HL-60/S4 treated with retinoic acid at 250 ng/mL for 4 days and 3 days (cell line): ENCODE results near the gene IWS1.
"Not testable (repeated sequence)": the region's sequence is repeated elsewhere in the genome, so short reads cannot be mapped to it uniquely, and the experiment has no call there.

ENCODE experiments used
- in situ Hi-C: fragments of 300-500 bp; cut with MboI; formaldehyde crosslinking; loops from 2 replicates; pipeline ENCODE4 v1.7.0; 2022; ENCODE audit warnings: low sequenced_read_pairs

The IWS1 gene

GRCh38 chr2:127463155-127463991 is 62.9 kb downstream of the IWS1 start:
- in situ Hi-C loops: no loop called here

DNA sequence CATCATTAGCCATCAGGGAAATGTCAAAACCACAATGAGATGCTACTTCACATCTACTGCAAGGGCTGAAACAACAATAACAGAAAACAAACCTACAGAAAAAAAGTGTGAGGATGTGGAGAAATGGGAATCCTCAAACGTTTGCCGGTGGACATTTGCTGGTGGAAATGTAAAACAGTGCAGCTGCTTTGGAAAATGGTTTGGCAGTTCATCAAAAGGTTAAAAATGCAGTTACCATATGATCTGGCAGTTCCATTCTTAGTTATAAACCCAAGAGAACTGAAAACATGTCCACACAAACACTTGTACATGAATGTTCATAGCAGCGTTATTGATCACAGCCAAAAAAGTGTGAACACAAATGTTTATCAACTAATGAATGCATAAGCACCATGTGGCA is 63.8 kb downstream of the IWS1 start:
- in situ Hi-C loops: no loop called here

- in situ Hi-C loops: no loop called here
These were observed 69.3 kb downstream of the IWS1 start for GRCh38 chr2:127456960-127457359.

GRCh38 chr2:127455566-127456493 is 70.5 kb downstream of the IWS1 start:
- in situ Hi-C loops: no loop called here

- in situ Hi-C loops: no loop called here
These were observed 71.4 kb downstream of the IWS1 start for GRCh38 chr2:127454595-127455565.

GRCh38 chr2:127453392-127454171 is 72.7 kb downstream of the IWS1 start:
- in situ Hi-C loops: no loop called here

- in situ Hi-C loops: no loop called here
These were observed 73.3 kb downstream of the IWS1 start for GRCh38 chr2:127453013-127453391.

- in situ Hi-C loops: not testable (repeated sequence)
These were observed 73.9 kb downstream of the IWS1 start for GRCh38 chr2:127452423-127452822.

- in situ Hi-C loops: no loop called here
These were observed 74.3 kb downstream of the IWS1 start for GRCh38 chr2:127451981-127452380.

DNA sequence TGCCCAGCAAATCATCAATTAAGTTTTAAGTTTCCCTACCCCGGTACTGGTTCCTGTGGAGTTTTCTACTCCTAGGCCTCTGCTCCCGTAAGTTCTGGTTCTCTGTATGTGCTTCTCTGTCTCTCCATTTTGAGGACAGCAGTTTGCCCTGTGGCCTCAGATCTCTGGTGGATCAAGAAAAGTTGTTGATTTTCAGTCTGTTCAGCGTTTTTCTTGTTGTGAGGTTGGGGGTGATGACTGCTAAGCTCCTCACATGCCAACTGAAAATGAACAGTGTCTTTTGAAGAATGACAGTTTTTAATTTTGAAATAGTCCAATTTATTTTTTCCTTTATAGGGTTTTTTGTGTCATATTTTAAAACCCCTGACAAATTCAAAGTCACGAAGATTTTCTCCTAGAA is 76.4 kb downstream of the IWS1 start:
- in situ Hi-C loops: no loop called here

DNA sequence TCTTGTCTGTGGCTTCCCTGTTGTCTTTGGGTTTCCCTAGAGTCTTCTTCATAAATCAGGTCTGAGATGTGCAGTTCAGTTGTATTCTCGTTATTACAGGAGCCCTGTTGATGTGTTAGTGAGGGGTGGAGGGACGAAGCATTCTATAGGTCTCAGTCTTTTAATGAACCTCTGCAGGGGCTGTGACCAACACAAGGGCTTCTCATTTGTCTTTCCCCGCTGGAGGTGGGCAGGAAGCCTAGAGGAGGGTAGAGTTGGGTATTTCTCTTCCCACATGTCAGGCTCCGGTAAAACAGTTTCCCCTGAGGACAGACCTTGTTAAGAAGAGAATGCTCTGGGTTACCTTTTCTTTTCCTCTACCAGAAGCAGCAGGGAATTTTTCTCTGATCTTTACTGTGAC is 76.9 kb downstream of the IWS1 start:
- in situ Hi-C loops: no loop called here

DNA sequence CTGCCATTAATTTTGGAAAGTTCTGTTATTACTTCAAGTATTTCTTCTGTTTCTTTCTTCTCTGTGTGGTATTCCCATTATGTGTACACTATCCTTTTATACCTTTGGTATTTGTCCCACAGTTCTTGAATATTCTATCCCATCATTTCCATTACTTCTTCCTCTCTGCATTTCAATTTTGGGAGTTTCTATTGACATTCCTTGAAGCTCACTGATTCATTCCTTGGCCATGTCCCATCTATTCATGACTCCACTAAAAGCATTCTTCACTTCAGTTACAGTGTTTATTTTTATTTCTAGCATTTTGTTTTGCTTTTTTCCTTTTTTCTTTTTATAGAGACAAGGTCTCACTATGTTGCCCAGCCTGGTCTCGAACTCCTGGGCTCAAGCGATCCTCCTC is 77.8 kb downstream of the IWS1 start:
- in situ Hi-C loops: no loop called here

DNA sequence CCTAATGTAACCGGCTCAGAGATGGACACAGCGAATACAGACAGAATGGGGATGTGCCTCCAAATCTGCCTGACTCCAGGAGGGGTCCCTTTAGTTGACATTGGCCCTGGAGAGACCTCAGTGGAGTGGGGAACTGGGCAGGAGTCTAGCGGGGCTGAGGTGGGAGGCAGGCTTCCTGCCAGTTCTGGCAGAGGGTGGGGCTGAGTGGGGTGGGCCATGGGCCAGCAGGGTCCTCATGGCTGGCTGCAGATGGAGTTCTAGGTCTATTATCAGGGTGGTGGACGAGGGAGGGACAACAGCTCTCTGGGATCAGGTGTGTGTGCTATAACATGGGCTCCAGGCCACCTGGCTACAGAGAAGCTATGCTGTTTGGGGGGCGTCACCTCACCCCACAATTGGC is 86.9 kb downstream of the IWS1 start:
- in situ Hi-C loops: no loop called here

DNA sequence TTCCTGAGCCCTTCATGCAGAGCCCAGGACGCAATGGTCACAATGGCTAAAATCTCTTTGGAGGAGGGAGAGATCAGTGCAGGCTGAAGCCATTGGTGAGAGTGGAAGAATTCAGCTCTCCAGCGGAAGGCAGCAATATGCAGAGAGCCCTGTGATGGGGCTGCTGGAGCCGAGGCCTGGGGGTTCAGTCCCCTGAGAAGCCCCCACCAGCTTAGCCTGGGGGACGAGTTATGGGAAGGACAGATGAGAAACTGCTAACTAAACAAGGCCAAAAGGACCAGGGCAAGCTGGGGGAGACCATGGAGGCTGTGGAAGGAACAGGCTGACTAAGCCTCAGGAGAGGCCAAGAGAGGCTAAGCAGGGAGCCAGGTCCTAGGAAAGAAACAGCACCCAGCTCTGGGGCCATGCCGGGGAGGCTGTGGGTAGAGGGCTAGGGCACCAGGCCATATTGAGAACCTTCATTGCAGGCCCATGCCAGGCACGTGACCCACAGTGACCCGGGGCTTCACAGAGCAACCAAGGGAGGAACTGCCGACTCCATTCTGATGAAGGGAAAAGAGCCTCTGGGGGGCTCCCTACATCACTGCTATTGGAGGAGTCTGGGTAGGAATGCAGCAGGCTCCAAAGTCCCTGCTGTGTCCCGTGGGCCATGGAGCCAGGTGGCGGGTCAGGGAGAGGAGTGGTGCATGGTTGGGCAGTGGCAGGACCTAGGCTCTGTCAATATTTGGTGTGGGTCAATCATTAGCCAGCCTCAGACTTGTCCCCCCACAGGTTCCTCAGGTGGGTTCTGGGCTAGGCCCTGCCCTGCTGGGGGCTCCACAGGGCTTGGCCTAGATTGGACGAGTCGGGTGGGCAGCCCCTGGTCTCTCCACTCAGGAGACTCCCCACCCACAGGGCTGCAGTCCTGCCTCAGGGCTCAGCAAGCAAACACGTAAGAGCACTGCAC is 88.2 kb downstream of the IWS1 start:
- in situ Hi-C loops: no loop called here

GRCh38 chr2:127437056-127437455 is 89.2 kb downstream of the IWS1 start:
- in situ Hi-C loops: no loop called here

DNA sequence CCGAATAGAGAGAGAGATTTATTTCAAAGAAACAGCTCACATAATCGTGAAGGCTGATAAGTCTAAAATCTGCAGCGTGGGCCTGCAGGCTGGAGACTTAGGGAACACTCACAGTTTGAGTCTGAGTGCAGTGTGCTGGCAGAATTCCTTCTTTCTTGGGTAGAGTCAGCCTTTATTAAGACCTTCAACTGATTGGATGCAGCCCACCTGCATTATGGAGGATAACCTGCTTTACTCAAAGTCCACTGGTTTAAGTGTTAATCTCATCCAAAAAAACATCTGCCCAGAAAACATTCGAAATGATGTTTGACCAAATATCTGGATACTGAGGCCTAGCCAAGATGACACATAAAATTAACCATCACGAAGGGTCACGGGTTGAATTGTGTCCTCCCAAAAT is 91.8 kb downstream of the IWS1 start:
- in situ Hi-C loops: no loop called here

- in situ Hi-C loops: no loop called here
These were observed 94.8 kb downstream of the IWS1 start for GRCh38 chr2:127431408-127432023.
